GM18517 (cell line): ENCODE data around the gene DYTN.

Experiments used
- ATAC-seq: cut with Tn5 transposase; IDR thresholded peaks from one replicate; pipeline ENCODE4 v1.9.1; 2021; ENCODE audit warnings: mild to moderate bottlenecking, moderate library complexity; ENCODE audit not compliant: unreplicated experiment

DYTN gene

GRCh38 chr2:206700156-206700555 is 18.0 kb downstream of the DYTN start:
- ATAC-seq, result no peak

GRCh38 chr2:206698811-206699210 is 19.4 kb downstream of the DYTN start:
- ATAC-seq, result no peak

- ATAC-seq, result no peak
Measured at GRCh38 chr2:206696910-206697309, 21.3 kb downstream of the DYTN start.

GRCh38 chr2:206693399-206694137 is 24.6 kb downstream of the DYTN start:
- ATAC-seq, result no peak

- no peak for ATAC-seq
Measured at GRCh38 chr2:206692971-206693370, 25.2 kb downstream of the DYTN start.

GRCh38 chr2:206688990-206689389 is 29.2 kb downstream of the DYTN start:
- ATAC-seq, result no peak

- no peak for ATAC-seq
Measured at GRCh38 chr2:206688453-206688852, 29.7 kb downstream of the DYTN start.

DNA sequence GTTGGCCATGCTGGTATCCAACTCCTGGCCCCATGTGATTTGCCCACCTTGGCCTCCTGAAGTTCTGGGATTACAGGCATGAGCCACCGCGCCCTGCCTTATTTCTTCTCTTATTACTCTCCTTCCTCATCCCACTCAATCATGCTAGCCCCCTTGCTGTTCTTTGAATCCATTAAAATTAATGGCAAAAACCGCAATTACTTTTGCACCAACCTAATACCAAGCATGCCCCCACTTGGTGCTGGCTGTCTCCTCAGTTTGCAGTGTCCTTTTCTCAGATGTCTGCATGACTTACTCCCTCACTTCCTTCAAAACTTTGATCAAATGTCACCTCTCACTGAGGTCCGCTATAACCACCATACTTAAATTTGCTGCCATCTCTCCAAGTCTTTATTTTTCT is 34.6 kb downstream of the DYTN start:
- ATAC-seq, result no peak

DNA sequence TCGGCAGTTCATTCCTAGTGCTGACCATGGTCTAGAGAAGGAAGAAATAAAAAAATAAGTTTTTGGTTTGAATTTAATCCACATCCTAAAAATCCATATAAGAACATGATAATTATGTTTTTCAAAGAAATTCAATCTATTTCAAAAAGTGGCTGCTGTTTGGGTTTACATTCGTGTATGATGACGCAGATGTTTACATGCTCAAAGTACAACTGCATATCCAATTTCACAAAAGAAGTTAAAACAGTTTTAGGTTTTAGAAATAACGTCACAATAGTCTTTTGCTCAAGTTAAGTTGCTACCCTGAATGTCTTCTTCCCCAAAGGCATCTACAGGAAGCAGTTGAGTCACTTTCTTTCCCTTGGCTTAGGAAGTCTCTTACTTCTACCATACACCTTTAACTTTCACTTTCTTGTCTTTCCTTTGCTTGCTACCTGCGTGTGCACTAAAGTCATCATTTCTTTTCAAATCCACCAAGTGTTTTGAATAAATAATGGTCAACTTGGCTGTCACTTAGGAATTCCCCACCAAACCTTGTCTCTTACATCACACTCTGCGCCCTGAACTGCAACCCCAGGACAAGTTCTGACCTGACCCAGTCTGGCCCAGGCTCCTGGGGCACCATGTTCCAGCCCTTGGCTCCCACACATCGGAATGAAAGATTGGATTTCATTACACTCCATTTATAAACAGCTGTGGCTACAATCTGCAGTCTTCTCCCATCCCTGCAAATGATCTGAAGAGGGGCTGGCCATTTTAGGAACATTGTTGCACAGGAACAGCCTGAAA is 47.5 kb downstream of the DYTN start:
- no peak for ATAC-seq

GRCh38 chr2:206665251-206665650 is 52.9 kb downstream of the DYTN start:
- ATAC-seq, result no peak

DNA sequence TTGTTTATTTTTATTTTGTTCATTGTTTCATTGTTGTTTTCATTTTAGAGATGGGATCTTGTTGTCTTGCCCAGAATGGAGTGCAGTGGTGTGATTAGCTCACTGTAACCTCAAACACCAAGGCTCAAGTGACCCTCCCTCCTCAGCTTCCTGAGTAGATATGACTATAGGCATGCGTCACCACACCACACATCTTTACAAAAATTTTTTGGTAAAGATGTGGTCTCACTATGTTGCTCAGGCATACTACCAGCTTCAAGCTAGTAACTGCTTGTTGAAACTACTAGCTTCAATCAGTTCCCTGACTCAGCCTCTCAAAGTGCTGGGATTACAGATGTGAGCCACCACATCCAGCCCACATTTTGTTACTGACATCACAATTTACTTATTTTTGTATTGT is 61.1 kb downstream of the DYTN start:
- no peak for ATAC-seq

GRCh38 chr2:206647985-206648384 is 70.2 kb downstream of the DYTN start:
- ATAC-seq, result no peak

DNA sequence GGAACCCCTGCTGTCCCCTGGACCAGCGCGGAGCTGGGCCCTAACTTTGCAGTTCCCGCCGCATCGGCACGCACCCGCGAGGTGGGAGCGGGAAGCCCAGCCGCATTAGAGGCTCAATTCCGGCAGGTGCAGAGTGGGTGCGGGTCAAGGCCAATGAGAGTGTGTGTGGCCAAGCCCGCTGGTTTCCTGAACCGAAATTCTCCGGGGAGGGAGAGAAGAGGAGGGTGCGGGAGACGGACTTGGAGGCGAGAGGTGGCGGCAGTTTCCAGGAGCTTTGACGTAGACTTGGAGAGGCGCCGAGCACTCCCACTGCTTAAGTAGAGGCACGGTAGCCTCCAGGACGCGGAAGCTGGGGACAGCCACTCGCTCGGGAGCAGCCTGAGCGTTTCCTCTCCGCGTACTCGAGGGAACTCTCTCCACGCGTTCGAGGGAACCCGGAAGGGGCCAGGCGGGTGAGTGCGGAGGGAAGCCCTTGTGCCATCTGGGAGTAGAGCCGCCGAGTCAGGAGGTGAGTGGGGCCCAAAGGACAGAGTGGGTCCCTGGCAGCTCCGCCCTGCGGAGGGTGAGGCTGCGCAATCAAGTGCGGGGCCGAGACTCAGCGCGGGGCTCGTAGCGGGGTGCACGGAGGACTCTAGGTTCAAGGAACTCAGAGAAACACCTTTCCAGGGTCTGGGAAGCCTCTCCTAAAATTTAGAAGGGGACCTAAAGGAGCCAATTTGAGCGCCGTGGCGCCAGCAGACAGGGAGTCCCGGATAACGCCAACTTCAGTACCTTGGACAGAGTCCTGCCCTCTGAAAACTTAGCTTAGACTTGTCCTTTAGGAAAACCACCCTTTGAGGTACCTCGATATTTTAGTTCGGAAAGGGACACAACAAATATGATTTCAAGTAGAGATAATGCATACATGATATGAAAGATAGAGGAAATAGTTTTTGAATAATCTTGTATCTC is 75.8 kb downstream of the DYTN start, which contains the start of gene FAM237A:
Gene FAM237A (plus strand): TSS at position 413 of the 951 bp plus-strand sequence. CDS start 1,750 bp downstream, outside the sequence.
- no peak for ATAC-seq

DNA sequence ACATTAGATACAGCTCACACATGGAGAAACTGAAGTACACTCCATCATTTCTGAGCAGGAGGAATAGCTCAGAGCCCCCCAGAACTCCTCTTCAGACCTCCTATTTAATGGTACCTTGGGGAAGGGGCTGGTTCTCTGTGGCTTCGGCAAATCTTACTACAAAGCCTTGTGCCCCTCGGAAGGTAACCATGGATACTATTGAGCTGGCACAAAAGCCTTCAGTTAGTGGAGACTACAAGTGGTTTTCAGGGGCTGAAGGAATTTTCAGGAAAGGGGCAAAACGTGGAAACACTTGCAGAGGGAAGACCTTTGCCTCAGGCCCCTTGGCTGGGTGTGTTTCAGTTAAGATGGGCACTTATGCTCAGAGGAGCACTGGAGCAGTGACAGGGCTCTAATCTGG is 77.0 kb downstream of the DYTN start:
- no peak for ATAC-seq

DNA sequence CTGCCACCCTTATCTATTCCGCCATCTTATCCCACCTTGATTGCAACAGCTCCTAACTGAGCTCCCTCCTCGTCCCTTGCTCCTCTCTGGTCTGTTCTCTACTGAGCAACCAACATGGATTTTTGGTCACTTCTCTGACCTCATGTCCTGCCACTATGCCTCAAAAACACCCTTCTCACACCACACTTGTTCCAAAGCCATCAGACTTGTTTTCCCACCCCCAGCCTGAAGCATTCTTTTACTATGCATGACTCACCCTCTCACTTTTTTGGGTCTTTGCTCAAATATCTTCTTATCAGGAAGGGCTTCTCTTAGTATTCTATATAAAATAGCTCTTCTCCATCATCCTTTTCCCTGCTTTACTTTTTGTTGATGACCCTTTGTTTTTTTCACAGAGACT is 78.6 kb downstream of the DYTN start:
- no peak for ATAC-seq

- ATAC-seq, result no peak
Measured at GRCh38 chr2:206635015-206635414, 83.2 kb downstream of the DYTN start.

DNA sequence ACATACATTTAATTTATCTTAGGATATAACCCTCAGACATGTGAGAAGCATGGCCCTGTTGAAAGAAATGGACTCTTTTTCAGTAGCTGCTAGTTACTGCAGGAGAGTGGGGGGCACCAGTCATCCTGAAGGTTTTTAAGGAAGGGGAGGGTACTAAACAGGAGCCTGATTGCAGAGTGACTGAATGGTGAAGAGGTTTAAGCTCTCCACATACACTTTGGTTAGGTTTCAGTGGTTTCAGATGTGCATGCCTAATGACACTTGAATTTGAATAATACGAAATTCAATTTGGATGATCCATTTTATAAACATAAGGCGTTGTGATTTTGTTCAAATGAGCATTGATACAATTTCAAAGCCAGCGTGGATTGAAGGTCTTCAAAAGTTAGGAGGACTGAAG is 86.9 kb downstream of the DYTN start:
- no peak for ATAC-seq

GRCh38 chr2:206627632-206628031 is 90.6 kb downstream of the DYTN start:
- ATAC-seq, result no peak

- ATAC-seq, result no peak
Measured at GRCh38 chr2:206626108-206626507, 92.1 kb downstream of the DYTN start.

DNA sequence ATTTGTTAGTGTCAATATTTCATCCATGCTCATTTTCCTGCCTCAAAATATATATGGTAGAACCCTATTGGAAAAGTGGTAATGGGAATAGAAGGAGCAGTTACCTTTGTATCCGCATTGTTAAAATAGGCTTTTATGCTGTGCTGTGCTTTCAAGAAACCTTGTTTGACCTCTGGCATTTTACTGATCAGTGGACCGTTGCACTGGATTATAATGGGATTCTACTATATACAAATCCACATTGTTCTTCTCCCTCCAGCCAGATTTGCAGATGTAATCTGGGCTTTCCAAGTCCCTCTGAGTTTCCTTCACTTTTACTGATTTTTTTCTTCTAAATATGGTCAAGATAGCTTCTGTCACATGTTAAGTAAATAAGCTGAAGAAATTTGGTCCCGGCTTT is 99.2 kb downstream of the DYTN start:
- ATAC-seq, result no peak

DNA sequence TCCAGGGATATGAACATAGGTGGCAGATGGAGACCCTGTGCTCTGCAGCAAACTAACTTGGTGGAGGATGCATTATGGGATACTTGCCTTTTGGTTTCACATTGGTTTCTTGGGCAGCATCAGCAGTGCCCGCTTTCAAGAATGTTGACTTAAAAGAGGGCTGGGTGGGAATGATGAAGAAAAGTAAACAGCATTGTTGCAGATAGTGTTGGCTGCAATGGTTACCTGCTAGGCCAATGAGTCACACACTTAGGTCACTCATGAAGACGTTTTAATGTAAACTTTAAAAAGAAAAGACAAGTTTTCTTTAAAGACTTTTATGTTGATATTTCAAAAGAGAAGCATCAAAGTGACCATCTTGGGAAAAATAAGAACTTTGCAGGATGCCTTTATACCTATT is 102.0 kb downstream of the DYTN start:
- ATAC-seq, result no peak
